Measurements from ENCODE around the gene RFK.
A peak's percentile ranks its signal among the peaks of the same experiment; 100 is the strongest.

The RFK gene

GRCh38 chr9:76414661-76415060 is 20.4 kb upstream of the RFK start:
- peak; percentile 30; the same call in 1 of the 2 replicates for TF ChIP-seq SPI1 (IDR thresholded peaks at IDR 0.05; ENCODE audit: low read depth, low read length)
- no peak for TF ChIP-seq TAF1 (IDR thresholded peaks at IDR 0.05; ENCODE audit: low read depth, low read length)
- no peak for TF ChIP-seq POU2F2 (IDR thresholded peaks at IDR 0.05; ENCODE audit: low read depth, low read length)

GRCh38 chr9:76413658-76414057 is 19.4 kb upstream of the RFK start:
- TF ChIP-seq PAX5 (IDR thresholded peaks at IDR 0.05; ENCODE audit: insufficient read depth, low read length, severe bottlenecking) (no peak), POLR2A (IDR thresholded peaks at IDR 0.05; ENCODE audit: low read depth, low read length) (no peak), POLR2AphosphoS5 (IDR thresholded peaks at IDR 0.05; ENCODE audit: low read depth, low read length) (no peak), TAF1 (IDR thresholded peaks at IDR 0.05; ENCODE audit: low read depth, low read length) (no peak), SPI1 (IDR thresholded peaks at IDR 0.05; ENCODE audit: low read depth, low read length) (no peak), POU2F2 (IDR thresholded peaks at IDR 0.05; ENCODE audit: low read depth, low read length) (no peak)
- FAIRE-seq (no peak), DNase-seq (ENCODE audit: insufficient read length, low spot score) (no peak)

More at GRCh38 chr9:76414661-76415060, 20.4 kb upstream of the RFK start:
- FAIRE-seq (no peak), DNase-seq (ENCODE audit: insufficient read length, low spot score) (no peak)

GRCh38 chr9:76412638-76413037 is 18.4 kb upstream of the RFK start:
- FAIRE-seq (peak; percentile 26), DNase-seq (ENCODE audit: insufficient read length, low spot score) (no peak)

GRCh38 chr9:76405868-76406267 is 11.6 kb upstream of the RFK start:
- FAIRE-seq = no peak
- TF ChIP-seq TAF1 (IDR thresholded peaks at IDR 0.05; ENCODE audit: low read depth, low read length) (no peak), PAX5 (IDR thresholded peaks at IDR 0.05; ENCODE audit: insufficient read depth, low read length, severe bottlenecking) (no peak), POLR2AphosphoS5 (IDR thresholded peaks at IDR 0.05; ENCODE audit: low read depth, low read length) (no peak), SPI1 (IDR thresholded peaks at IDR 0.05; ENCODE audit: low read depth, low read length) (no peak), POU2F2 (IDR thresholded peaks at IDR 0.05; ENCODE audit: low read depth, low read length) (no peak), POLR2A (IDR thresholded peaks at IDR 0.05; ENCODE audit: low read depth, low read length) (no peak)
- no peak for DNase-seq (ENCODE audit: insufficient read length, low spot score)

More at GRCh38 chr9:76412638-76413037, 18.4 kb upstream of the RFK start:
- TF ChIP-seq PAX5 (IDR thresholded peaks at IDR 0.05; ENCODE audit: insufficient read depth, low read length, severe bottlenecking) (no peak), SPI1 (IDR thresholded peaks at IDR 0.05; ENCODE audit: low read depth, low read length) (no peak), POLR2A (IDR thresholded peaks at IDR 0.05; ENCODE audit: low read depth, low read length) (no peak), TAF1 (IDR thresholded peaks at IDR 0.05; ENCODE audit: low read depth, low read length) (no peak), POU2F2 (IDR thresholded peaks at IDR 0.05; ENCODE audit: low read depth, low read length) (no peak), POLR2AphosphoS5 (IDR thresholded peaks at IDR 0.05; ENCODE audit: low read depth, low read length) (no peak)

GRCh38 chr9:76405340-76405739 is 11.1 kb upstream of the RFK start:
- FAIRE-seq (peak; percentile 26), DNase-seq (ENCODE audit: insufficient read length, low spot score) (no peak)
- TF ChIP-seq POU2F2 (IDR thresholded peaks at IDR 0.05; ENCODE audit: low read depth, low read length) (no peak), SPI1 (IDR thresholded peaks at IDR 0.05; ENCODE audit: low read depth, low read length) (no peak), POLR2A (IDR thresholded peaks at IDR 0.05; ENCODE audit: low read depth, low read length) (no peak), TAF1 (IDR thresholded peaks at IDR 0.05; ENCODE audit: low read depth, low read length) (no peak), PAX5 (IDR thresholded peaks at IDR 0.05; ENCODE audit: insufficient read depth, low read length, severe bottlenecking) (no peak)

GRCh38 chr9:76404401-76404800 is 10.2 kb upstream of the RFK start:
- FAIRE-seq (no peak), DNase-seq (ENCODE audit: insufficient read length, low spot score) (no peak)
- TF ChIP-seq SPI1 (IDR thresholded peaks at IDR 0.05; ENCODE audit: low read depth, low read length) = no peak
- TF ChIP-seq POLR2AphosphoS5 (IDR thresholded peaks at IDR 0.05; ENCODE audit: low read depth, low read length) = no peak
- no peak for TF ChIP-seq POLR2A (IDR thresholded peaks at IDR 0.05; ENCODE audit: low read depth, low read length)
- TF ChIP-seq TAF1 (IDR thresholded peaks at IDR 0.05; ENCODE audit: low read depth, low read length) = no peak
- no peak for TF ChIP-seq PAX5 (IDR thresholded peaks at IDR 0.05; ENCODE audit: insufficient read depth, low read length, severe bottlenecking)
- no peak for TF ChIP-seq POU2F2 (IDR thresholded peaks at IDR 0.05; ENCODE audit: low read depth, low read length)

GRCh38 chr9:76403352-76403751 is 9.1 kb upstream of the RFK start:
- TF ChIP-seq POLR2AphosphoS5 (IDR thresholded peaks at IDR 0.05; ENCODE audit: low read depth, low read length) (no peak), POLR2A (IDR thresholded peaks at IDR 0.05; ENCODE audit: low read depth, low read length) (no peak), TAF1 (IDR thresholded peaks at IDR 0.05; ENCODE audit: low read depth, low read length) (no peak), POU2F2 (IDR thresholded peaks at IDR 0.05; ENCODE audit: low read depth, low read length) (no peak), SPI1 (IDR thresholded peaks at IDR 0.05; ENCODE audit: low read depth, low read length) (peak; percentile 24; the same call in 1 of the 2 replicates), PAX5 (IDR thresholded peaks at IDR 0.05; ENCODE audit: insufficient read depth, low read length, severe bottlenecking) (no peak)
- DNase-seq (ENCODE audit: insufficient read length, low spot score) (peak; percentile 20), FAIRE-seq (peak; percentile 85)

- DNase-seq (ENCODE audit: insufficient read length, low spot score) = no peak
- TF ChIP-seq POU2F2 (IDR thresholded peaks at IDR 0.05; ENCODE audit: low read depth, low read length) (no peak), TAF1 (IDR thresholded peaks at IDR 0.05; ENCODE audit: low read depth, low read length) (no peak), PAX5 (IDR thresholded peaks at IDR 0.05; ENCODE audit: insufficient read depth, low read length, severe bottlenecking) (no peak), POLR2AphosphoS5 (IDR thresholded peaks at IDR 0.05; ENCODE audit: low read depth, low read length) (no peak), POLR2A (IDR thresholded peaks at IDR 0.05; ENCODE audit: low read depth, low read length) (no peak), SPI1 (IDR thresholded peaks at IDR 0.05; ENCODE audit: low read depth, low read length) (no peak)
- no peak for FAIRE-seq
Observed at GRCh38 chr9:76401580-76402354, 7.5 kb upstream of the RFK start.

GRCh38 chr9:76401176-76401575 is 7.0 kb upstream of the RFK start:
- FAIRE-seq (no peak), DNase-seq (ENCODE audit: insufficient read length, low spot score) (no peak)
- no peak for TF ChIP-seq POU2F2 (IDR thresholded peaks at IDR 0.05; ENCODE audit: low read depth, low read length)
- no peak for TF ChIP-seq TAF1 (IDR thresholded peaks at IDR 0.05; ENCODE audit: low read depth, low read length)
- TF ChIP-seq SPI1 (IDR thresholded peaks at IDR 0.05; ENCODE audit: low read depth, low read length) = no peak
- no peak for TF ChIP-seq POLR2A (IDR thresholded peaks at IDR 0.05; ENCODE audit: low read depth, low read length)
